ENCODE measurements around the gene JAML. TPM values are rescaled to one million over a fixed set of nuclear protein-coding genes. Genes with fewer than 3 reads are reported as not detected.

The JAML gene
- total RNA-seq, 2 experiments from 2014 or later = 140 to 144 TPM

DNA sequence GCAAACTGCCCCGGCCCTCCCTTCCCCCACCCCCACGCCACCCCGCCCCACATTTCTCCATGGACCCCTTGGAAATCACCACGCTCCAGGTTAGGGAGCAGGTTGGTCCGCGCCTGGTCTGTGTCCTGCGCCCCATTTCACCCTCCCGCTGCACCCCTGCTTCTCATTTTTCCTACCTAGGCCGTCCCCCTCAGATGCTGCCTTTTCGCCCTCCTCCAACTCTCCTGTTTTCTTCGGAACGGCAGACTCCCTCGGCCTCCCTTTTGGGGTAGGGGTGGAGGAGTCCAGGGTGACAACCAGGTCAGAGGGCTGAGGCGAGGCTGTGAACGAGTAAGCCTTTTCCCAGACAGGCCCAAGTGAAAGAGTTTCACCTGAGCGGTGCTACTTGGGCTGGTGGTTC is 71.3 kb downstream of the JAML start:
- peak overlapping the region; percentile 58 for H3K4me3 Mint-ChIP-seq
- no peak overlapping the region for H3K27ac Mint-ChIP-seq
- ChIA-PET CTCF (interaction anchor here (0.9 to 1.7 kb wide), 3 partner anchors 9 to 658 kb away, joined by 3 to 6 read pairs (median 5); no protein-coding TSS in a partner anchor), POLR2A (no interaction called here)
- no peaks in the 10 kb centered on the region for H3K36me3 Mint-ChIP-seq (ENCODE audit: low read depth)
- H3K4me1 Mint-ChIP-seq (ENCODE audit: low read depth) = peaks cover 29% of the 10 kb centered on the region
- ATAC-seq = no peak
- H3K27me3 Mint-ChIP-seq (ENCODE audit: low read depth) = peaks cover 77% of the 10 kb centered on the region
- no peaks in the 10 kb centered on the region for H3K9me3 Mint-ChIP-seq (ENCODE audit: insufficient read depth)
- no peak for DNase-seq

DNA sequence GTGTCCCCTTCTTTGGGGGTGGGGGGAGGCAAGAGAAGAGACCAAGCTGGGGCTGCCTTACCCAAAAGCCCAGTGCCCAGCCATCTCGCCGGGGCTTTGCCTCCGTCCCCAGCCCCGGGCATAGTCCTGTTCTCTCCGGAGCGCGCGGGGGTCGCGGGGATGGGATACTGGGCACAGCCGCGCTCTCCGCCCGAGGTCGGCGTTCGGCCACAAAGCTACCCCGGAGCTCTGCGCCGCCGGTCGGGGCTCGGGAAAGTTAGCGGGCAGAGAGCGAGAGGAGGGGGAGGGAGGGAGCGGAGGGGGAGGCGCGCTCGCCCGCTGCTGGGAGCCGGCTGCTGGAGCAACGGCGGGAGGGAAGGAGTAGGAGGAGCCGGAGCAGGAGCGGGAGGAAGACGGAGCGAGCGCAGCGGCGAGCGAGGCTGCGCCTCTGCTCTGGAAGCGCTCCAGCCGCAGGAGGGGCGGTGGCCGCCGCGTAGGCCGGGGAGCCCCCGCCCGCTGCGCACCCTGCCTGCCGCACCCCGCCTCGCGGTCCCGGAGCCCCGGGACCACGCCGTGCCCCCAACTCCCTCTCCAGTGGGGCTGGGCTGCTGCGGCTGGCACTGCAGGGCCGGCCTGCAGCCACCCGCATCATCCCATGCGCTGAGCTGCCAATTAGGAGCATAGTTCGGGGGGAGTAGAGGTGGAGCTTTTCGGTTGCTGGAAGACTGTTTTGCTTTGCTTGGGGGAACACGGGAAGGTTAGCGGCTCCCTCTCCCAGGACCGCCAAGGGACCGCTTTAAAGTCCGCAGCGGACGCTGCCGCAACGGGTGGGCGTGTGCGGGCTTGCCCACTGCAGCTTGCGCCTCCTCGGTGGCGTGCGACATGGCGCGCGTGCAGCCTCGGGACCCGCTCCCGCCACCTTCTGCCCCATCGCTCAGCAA is 72.0 kb downstream of the JAML start, which contains the start of gene SCN4B:
Gene SCN4B, minus strand, starts transcription at position 272 of the 920 bp plus-strand sequence. Its CDS starts 150 bp downstream, at position 122.
- POLR2A ChIA-PET = interaction anchor here (0.6 kb wide), 1 partner anchor 287 kb away, joined by 5 read pairs; no protein-coding TSS in a partner anchor
- Mint-ChIP-seq H3K4me1 (ENCODE audit: low read depth) (peaks cover 28% of the 10 kb centered on the region), H3K4me3 (peak within 1 kb of the TSS; percentile 59), H3K9me3 (ENCODE audit: insufficient read depth) (no peaks in the 10 kb centered on the region), H3K27me3 (ENCODE audit: low read depth) (peaks cover 73% of the 10 kb centered on the region), H3K27ac (no peak within 1 kb of the TSS), H3K36me3 (ENCODE audit: low read depth) (no peaks in the 10 kb centered on the region)
- CTCF ChIA-PET = interaction anchor here (0.9 to 1.7 kb wide), 4 partner anchors 8 to 657 kb away, joined by 3 to 6 read pairs (median 5); no protein-coding TSS in a partner anchor
- DNase-seq (no peak), ATAC-seq (peak; percentile 61)

DNA sequence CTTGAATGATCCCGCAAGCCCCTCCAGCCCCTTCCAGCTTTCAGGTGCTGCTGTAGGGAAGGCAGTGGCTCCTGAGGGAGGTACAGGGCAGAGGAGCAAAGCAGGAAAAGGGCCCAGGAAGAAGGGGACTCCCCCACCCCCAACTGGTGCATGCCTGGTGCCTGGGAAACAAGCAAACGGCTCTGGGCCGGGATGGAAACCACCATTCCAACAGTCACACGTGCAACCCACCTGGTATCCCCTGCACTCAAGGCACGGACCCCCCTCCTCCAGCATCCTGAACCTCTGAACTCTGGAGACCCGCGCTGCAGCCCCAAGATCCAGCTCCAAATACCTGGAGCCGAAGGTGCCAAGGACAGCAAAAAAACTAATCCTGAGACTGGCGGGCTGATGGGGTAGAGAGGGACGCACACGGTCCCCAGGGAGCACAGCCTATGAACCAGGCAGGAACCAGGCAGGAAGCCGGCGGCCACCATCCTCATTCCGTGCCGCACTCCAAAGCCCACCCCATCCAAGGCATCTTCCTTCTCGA is 72.7 kb downstream of the JAML start:
- Mint-ChIP-seq H3K27ac (no peak overlapping the region), H3K4me1 (ENCODE audit: low read depth) (peaks cover 22% of the 10 kb centered on the region), H3K9me3 (ENCODE audit: insufficient read depth) (no peaks in the 10 kb centered on the region), H3K27me3 (ENCODE audit: low read depth) (peaks cover 68% of the 10 kb centered on the region), H3K4me3 (peak overlapping the region; percentile 34), H3K36me3 (ENCODE audit: low read depth) (no peaks in the 10 kb centered on the region)
- ChIA-PET CTCF (interaction anchor here (1.1 to 1.7 kb wide), 2 partner anchors 7 to 19 kb away, joined by 5 read pairs; no protein-coding TSS in a partner anchor), POLR2A (no interaction called here)
- ATAC-seq (no peak), DNase-seq (no peak)

DNA sequence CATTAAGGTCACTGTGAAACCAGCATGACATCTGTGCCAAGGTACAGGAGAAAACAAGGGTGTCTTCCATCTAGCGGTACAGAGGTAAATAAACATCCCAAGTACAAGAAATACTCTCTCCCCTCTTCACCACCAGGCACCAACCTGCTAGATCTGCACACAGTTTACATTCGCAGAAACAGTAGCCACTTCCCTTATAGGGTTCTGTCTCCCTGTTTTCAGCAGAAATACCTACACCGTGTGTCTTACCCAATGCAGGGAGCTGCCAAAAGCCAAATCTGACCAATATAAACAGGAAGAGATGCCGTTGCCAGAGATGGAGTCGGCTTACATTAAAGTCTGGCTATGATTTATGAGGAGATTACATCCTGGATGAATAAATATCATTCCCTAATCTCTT is 73.4 kb downstream of the JAML start:
- ChIA-PET POLR2A (no interaction called here), CTCF (interaction anchor here (1.1 to 1.2 kb wide), 2 partner anchors 20 kb away, joined by 5 to 6 read pairs; no protein-coding TSS in a partner anchor)
- Mint-ChIP-seq H3K27me3 (ENCODE audit: low read depth) (peaks cover 63% of the 10 kb centered on the region), H3K9me3 (ENCODE audit: insufficient read depth) (no peaks in the 10 kb centered on the region), H3K27ac (no peak overlapping the region), H3K4me3 (no peak overlapping the region), H3K4me1 (ENCODE audit: low read depth) (peaks cover 17% of the 10 kb centered on the region), H3K36me3 (ENCODE audit: low read depth) (no peaks in the 10 kb centered on the region)
- ATAC-seq = no peak
- no peak for DNase-seq

GRCh38 chr11:118149493-118149892 is 75.3 kb downstream of the JAML start:
- ChIA-PET POLR2A (interaction anchor here (0.7 kb wide), 1 partner anchor 687 kb away, joined by 4 read pairs; no protein-coding TSS in a partner anchor), CTCF (interaction anchor here (0.8 to 7.7 kb wide), 3 partner anchors 10 to 146 kb away, joined by 3 to 100 read pairs (median 4); no protein-coding TSS in a partner anchor)
- H3K4me3 Mint-ChIP-seq = no peak overlapping the region
- ATAC-seq = no peak
- H3K4me1 Mint-ChIP-seq (ENCODE audit: low read depth) = peaks cover 21% of the 10 kb centered on the region
- H3K36me3 Mint-ChIP-seq (ENCODE audit: low read depth) = no peaks in the 10 kb centered on the region
- H3K27me3 Mint-ChIP-seq (ENCODE audit: low read depth) = peaks cover 49% of the 10 kb centered on the region
- H3K9me3 Mint-ChIP-seq (ENCODE audit: insufficient read depth) = no peaks in the 10 kb centered on the region
- no peak overlapping the region for H3K27ac Mint-ChIP-seq
- DNase-seq = no peak

DNA sequence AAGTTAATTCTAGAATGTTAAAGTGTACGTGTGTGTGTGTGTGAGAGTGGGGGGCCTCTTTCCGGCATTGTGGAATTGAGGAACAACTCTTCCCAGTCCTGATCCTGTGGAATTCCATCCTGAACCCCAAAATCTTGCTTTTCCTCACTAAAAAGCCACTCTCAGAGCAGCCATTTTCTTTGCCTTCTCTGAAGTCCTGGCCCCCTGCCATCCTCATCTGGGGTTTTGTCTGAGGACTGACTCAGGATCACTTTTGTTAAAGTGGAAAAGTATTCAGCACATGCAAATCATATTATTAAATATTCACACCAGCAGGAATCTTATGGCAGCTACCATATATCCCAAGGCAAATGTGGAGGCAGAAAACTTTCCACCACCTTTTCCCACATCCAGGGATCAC is 76.0 kb downstream of the JAML start:
- Mint-ChIP-seq H3K4me1 (ENCODE audit: low read depth) (peaks cover 19% of the 10 kb centered on the region), H3K36me3 (ENCODE audit: low read depth) (no peaks in the 10 kb centered on the region), H3K9me3 (ENCODE audit: insufficient read depth) (no peaks in the 10 kb centered on the region), H3K4me3 (no peak overlapping the region), H3K27me3 (ENCODE audit: low read depth) (peaks cover 49% of the 10 kb centered on the region), H3K27ac (no peak overlapping the region)
- ChIA-PET CTCF (interaction anchor here (0.8 to 7.7 kb wide), 4 partner anchors 7 to 147 kb away, joined by 3 to 100 read pairs (median 21); no protein-coding TSS in a partner anchor), POLR2A (no interaction called here)
- ATAC-seq (no peak), DNase-seq (no peak)

GRCh38 chr11:118148240-118148639 is 76.6 kb downstream of the JAML start:
- Mint-ChIP-seq H3K4me1 (ENCODE audit: low read depth) (peaks cover 15% of the 10 kb centered on the region), H3K4me3 (no peak overlapping the region), H3K27me3 (ENCODE audit: low read depth) (peaks cover 49% of the 10 kb centered on the region), H3K27ac (no peak overlapping the region), H3K9me3 (ENCODE audit: insufficient read depth) (no peaks in the 10 kb centered on the region), H3K36me3 (ENCODE audit: low read depth) (no peaks in the 10 kb centered on the region)
- CTCF ChIA-PET = interaction anchor here (1.1 to 7.7 kb wide), 5 partner anchors 8 to 147 kb away, joined by 3 to 100 read pairs (median 5); no protein-coding TSS in a partner anchor
- DNase-seq = no peak
- no peak for ATAC-seq
- POLR2A ChIA-PET = no interaction called here

- Mint-ChIP-seq H3K4me1 (ENCODE audit: low read depth) (peaks cover 22% of the 10 kb centered on the region), H3K36me3 (ENCODE audit: low read depth) (no peaks in the 10 kb centered on the region), H3K9me3 (ENCODE audit: insufficient read depth) (no peaks in the 10 kb centered on the region), H3K4me3 (no peak overlapping the region), H3K27me3 (ENCODE audit: low read depth) (peaks cover 49% of the 10 kb centered on the region), H3K27ac (no peak overlapping the region)
- CTCF ChIA-PET = interaction anchor here (1.1 to 7.7 kb wide), 4 partner anchors 8 to 148 kb away, joined by 3 to 100 read pairs (median 22); no protein-coding TSS in a partner anchor
- DNase-seq (no peak), ATAC-seq (no peak)
- POLR2A ChIA-PET = no interaction called here
Measured at GRCh38 chr11:118147502-118147901, 77.3 kb downstream of the JAML start.

- ChIA-PET CTCF (interaction anchor here (0.8 to 7.7 kb wide), 5 partner anchors 9 to 339 kb away, joined by 3 to 100 read pairs (median 5); no protein-coding TSS in a partner anchor), POLR2A (interaction anchor here (1.0 kb wide), 1 partner anchor 52 kb away, joined by 3 read pairs; no protein-coding TSS in a partner anchor)
- no peaks in the 10 kb centered on the region for H3K36me3 Mint-ChIP-seq (ENCODE audit: low read depth)
- DNase-seq = no peak
- H3K27me3 Mint-ChIP-seq (ENCODE audit: low read depth) = peaks cover 53% of the 10 kb centered on the region
- H3K4me3 Mint-ChIP-seq = peak overlapping the region; percentile 72
- ATAC-seq = no peak
- H3K9me3 Mint-ChIP-seq (ENCODE audit: insufficient read depth) = no peaks in the 10 kb centered on the region
- H3K27ac Mint-ChIP-seq = no peak overlapping the region
- peaks cover 19% of the 10 kb centered on the region for H3K4me1 Mint-ChIP-seq (ENCODE audit: low read depth)
Measured at GRCh38 chr11:118146554-118146953, 78.3 kb downstream of the JAML start.

GRCh38 chr11:118145285-118146227 is 79.3 kb downstream of the JAML start:
- ATAC-seq (peak; percentile 97), DNase-seq (peak; percentile 92)
- CTCF ChIA-PET = interaction anchor here (0.6 to 7.7 kb wide), 14 partner anchors 7 to 354 kb away, joined by 3 to 100 read pairs (median 4); partner anchors contain the start of gene SCN4B
- POLR2A ChIA-PET = interaction anchor here (1.0 kb wide), 1 partner anchor 53 kb away, joined by 3 read pairs; no protein-coding TSS in a partner anchor
- H3K4me3 Mint-ChIP-seq = peak overlapping the region; percentile 79
- peaks cover 54% of the 10 kb centered on the region for H3K27me3 Mint-ChIP-seq (ENCODE audit: low read depth)
- H3K9me3 Mint-ChIP-seq (ENCODE audit: insufficient read depth) = no peaks in the 10 kb centered on the region
- H3K27ac Mint-ChIP-seq = no peak overlapping the region
- peaks cover 19% of the 10 kb centered on the region for H3K4me1 Mint-ChIP-seq (ENCODE audit: low read depth)
- H3K36me3 Mint-ChIP-seq (ENCODE audit: low read depth) = no peaks in the 10 kb centered on the region

Measured in activated CD8-positive, alpha-beta T cell treated with anti-CD3 and anti-CD28 coated beads, Interleukin-2, amount 10 ng/mL, durations not matched to agents 7 days and 5 days (primary cell).